Karpas-422 (cell line): ENCODE results near the gene CYLD. TPM values are rescaled to one million over a fixed set of nuclear protein-coding genes. Genes with fewer than 3 reads are reported as not detected.

ENCODE experiments used
- DNase-seq: peaks from one replicate; pipeline ENCODE4 v3.0.0-alpha.2; 2015
- H2AFZ ChIP-seq: fragments of 200-600 bp; sonication (generic); 2 replicates; pipeline ENCODE4 v1.6.1; 2014; ENCODE audit warnings: antibody characterized with exemption, low read length, mixed read lengths
- H3K27ac ChIP-seq: fragments of 200-600 bp; sonication (generic); 2 replicates; pipeline ENCODE4 v1.5.1; 2014; ENCODE audit warnings: mild to moderate bottlenecking, low read length, moderate library complexity
- H3K27me3 ChIP-seq: fragments of 200-600 bp; sonication (generic); 2 replicates; pipeline ENCODE4 v1.6.1; 2014; ENCODE audit warnings: low read length, mixed read lengths
- H3K36me3 ChIP-seq: fragments of 200-600 bp; sonication (generic); 2 replicates; pipeline ENCODE4 v1.6.1; 2014; ENCODE audit warnings: low read length, mixed read lengths; ENCODE audit not compliant: insufficient read depth
- H3K4me1 ChIP-seq: fragments of 200-600 bp; sonication (generic); 2 replicates; pipeline ENCODE4 v1.6.1; 2014; ENCODE audit warnings: mild to moderate bottlenecking, low read length, mixed read lengths
- H3K4me2 ChIP-seq: fragments of 200-600 bp; sonication (generic); 2 replicates; pipeline ENCODE4 v1.6.1; 2014; ENCODE audit warnings: low read length, low read depth, mild to moderate bottlenecking; ENCODE audit not compliant: poor library complexity, severe bottlenecking
- H3K4me3 ChIP-seq: fragments of 200-600 bp; sonication (generic); 2 replicates; pipeline ENCODE4 v1.5.1; 2014; ENCODE audit warnings: mild to moderate bottlenecking, antibody characterized with exemption, low read length, mixed read lengths
- H3K79me2 ChIP-seq: fragments of 200-600 bp; sonication (generic); 2 replicates; pipeline ENCODE4 v1.6.1; 2014; ENCODE audit warnings: mild to moderate bottlenecking, low read length, mixed read lengths
- H3K9ac ChIP-seq: fragments of 200-600 bp; sonication (generic); 2 replicates; pipeline ENCODE4 v1.6.0; 2014; ENCODE audit warnings: low read length
- H3K9me2 ChIP-seq: fragments of 200-600 bp; sonication (generic), shearing (Covaris generic); replicated peaks from 2 replicates; pipeline ENCODE4 v1.6.0; 2014; ENCODE audit warnings: mild to moderate bottlenecking, low read length, moderate library complexity; ENCODE audit not compliant: insufficient read depth
- H3K9me3 ChIP-seq: fragments of 300-700, 200-600 bp; sonication (generic); 2 replicates; pipeline ENCODE4 v1.6.1; 2014; ENCODE audit warnings: low read length, mixed read lengths
- H4K20me1 ChIP-seq: fragments of 200-600 bp; sonication (generic); 2 replicates; pipeline ENCODE4 v1.6.1; 2014; ENCODE audit warnings: mild to moderate bottlenecking, antibody characterized with exemption, low read length, low read depth; ENCODE audit not compliant: insufficient read depth
- total RNA-seq: library from RNA; depleted of rRNA; stranded (reverse); fragments of >200 nt; shearing (Covaris generic); gene quantifications from 2 replicates; pipeline ENCODE4 v1.2.3, GENCODE V29; 2014; ENCODE audit warnings: low replicate concordance

The CYLD gene
- total RNA-seq, 1 experiment from 2014 or later: 44.4 TPM

- Histone ChIP-seq H4K20me1 (no peaks in the 10 kb centered on the region), H3K4me3 (no peak overlapping the region), H3K4me1 (0 out of 2 replicates have a peak, but pooled peaks cover 2% of the 10 kb centered on the region), H3K9ac (no peak overlapping the region), H3K9me2 (no peaks in the 10 kb centered on the region), H3K27ac (no peak overlapping the region), H3K4me2 (no peak overlapping the region), H3K79me2 (no peaks in the 10 kb centered on the region), H3K27me3 (no peaks in the 10 kb centered on the region), H3K36me3 (no peaks in the 10 kb centered on the region), H2AFZ (no peak overlapping the region), H3K9me3 (no peaks in the 10 kb centered on the region)
- DNase-seq: no peak
These were observed 24.4 kb upstream of the CYLD start for GRCh38 chr16:50717494-50717893.

DNA sequence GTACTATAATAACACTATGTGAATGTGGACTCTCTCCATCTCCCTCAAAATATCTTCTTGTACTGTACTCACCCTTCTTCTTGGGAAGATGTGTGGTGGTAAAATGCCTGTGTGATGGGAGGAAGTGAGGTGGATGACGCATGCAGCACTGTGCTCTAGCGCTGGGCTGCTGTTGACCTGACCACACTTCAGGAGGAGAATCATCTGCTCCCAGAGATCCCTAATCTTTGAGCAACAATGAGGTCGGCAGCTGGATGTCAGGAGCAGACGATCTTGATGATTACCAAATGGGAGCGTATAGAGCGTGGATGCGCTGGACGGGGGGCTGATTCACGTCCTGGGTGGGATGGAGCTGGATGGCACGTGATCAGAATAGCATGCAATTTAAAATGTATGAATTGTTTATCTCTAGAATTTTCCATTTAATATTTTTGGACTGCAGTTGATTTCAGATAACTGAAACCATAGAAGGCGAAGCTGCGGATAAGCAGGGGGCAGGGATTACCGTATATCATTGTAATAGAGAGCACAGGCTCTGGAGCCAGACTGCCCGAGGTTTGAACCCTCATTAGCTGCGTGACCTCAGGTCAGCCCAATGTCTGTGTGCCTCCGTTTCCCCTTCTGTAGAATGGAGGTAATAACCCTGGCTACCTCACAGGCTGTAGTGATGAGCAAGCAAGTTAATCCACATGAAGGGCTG is 23.7 kb upstream of the CYLD start:
- no peaks in the 10 kb centered on the region for H4K20me1 ChIP-seq
- H3K9ac ChIP-seq: no peak overlapping the region
- H3K4me2 ChIP-seq: no peak overlapping the region
- no peaks in the 10 kb centered on the region for H3K9me3 ChIP-seq
- no peaks in the 10 kb centered on the region for H3K9me2 ChIP-seq
- H3K36me3 ChIP-seq: no peaks in the 10 kb centered on the region
- H3K27me3 ChIP-seq: no peaks in the 10 kb centered on the region
- no peaks in the 10 kb centered on the region for H3K79me2 ChIP-seq
- no peak overlapping the region for H3K27ac ChIP-seq
- H3K4me1 ChIP-seq: 0 out of 2 replicates have a peak, but pooled peaks cover 2% of the 10 kb centered on the region
- H2AFZ ChIP-seq: no peak overlapping the region
- no peak for DNase-seq
- no peak overlapping the region for H3K4me3 ChIP-seq

- no peaks in the 10 kb centered on the region for H3K36me3 ChIP-seq
- no peak overlapping the region for H3K4me3 ChIP-seq
- 0 out of 2 replicates have a peak, but pooled peaks cover 2% of the 10 kb centered on the region for H3K4me1 ChIP-seq
- 0 out of 2 replicates have a peak, but pooled peaks cover 2% of the 10 kb centered on the region for H3K9me3 ChIP-seq
- no peak overlapping the region for H3K4me2 ChIP-seq
- no peaks in the 10 kb centered on the region for H3K79me2 ChIP-seq
- no peak overlapping the region for H2AFZ ChIP-seq
- H3K27ac ChIP-seq: no peak overlapping the region
- H4K20me1 ChIP-seq: no peaks in the 10 kb centered on the region
- DNase-seq: no peak
- no peaks in the 10 kb centered on the region for H3K27me3 ChIP-seq
- no peaks in the 10 kb centered on the region for H3K9me2 ChIP-seq
- no peak overlapping the region for H3K9ac ChIP-seq
These were observed 23.0 kb upstream of the CYLD start for GRCh38 chr16:50718761-50719400.

DNA sequence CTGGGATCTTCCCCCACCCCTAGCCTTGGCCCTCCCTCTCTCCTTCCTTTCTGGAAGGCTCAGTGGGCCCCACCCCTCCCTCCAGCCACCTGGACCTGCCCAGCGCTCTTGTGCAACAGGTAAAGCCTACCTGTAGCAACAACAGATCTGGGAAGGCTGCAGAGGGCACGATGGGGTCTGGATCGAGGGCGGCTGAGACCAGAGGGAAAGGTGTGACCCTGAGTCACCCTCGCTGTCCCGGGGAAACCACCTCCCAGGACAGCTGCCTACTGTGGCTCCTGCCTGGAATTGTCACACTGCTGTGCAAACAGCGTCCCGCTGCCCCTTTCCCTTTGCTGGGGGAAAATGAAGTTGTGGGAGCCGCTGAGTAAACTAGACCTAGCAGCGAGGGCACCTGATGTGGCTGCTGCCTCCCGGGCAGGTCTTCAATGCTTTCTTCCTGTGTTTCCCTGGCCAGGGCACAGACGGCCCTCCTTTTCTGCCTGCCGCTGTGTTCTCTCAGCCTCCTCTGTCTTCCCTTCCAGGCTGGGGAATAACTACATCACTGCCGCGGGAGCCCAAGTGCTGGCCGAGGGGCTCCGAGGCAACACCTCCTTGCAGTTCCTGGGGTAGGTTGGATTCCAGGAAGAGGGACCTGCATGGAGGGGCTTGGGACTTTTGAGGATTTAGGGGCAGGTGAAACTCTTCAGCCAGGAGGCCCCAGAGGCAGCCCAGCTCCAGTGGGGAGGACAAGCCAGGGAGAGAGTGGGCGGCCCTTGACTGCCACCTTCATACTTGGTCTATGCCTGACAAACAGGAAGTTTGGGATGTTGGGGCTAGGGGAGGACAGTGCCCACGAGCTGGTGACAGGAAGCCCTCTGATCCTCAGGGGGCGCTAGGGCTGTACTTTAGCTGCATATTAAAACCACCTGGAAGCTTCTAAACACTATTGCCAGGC is 22.2 kb upstream of the CYLD start:
- no peak overlapping the region for H3K4me2 ChIP-seq
- no peaks in the 10 kb centered on the region for H3K79me2 ChIP-seq
- H3K9ac ChIP-seq: no peak overlapping the region
- H3K9me2 ChIP-seq: no peaks in the 10 kb centered on the region
- 0 out of 2 replicates have a peak, but pooled peaks cover 2% of the 10 kb centered on the region for H3K4me1 ChIP-seq
- no peak overlapping the region for H2AFZ ChIP-seq
- H3K27ac ChIP-seq: no peak overlapping the region
- DNase-seq: no peak
- H3K4me3 ChIP-seq: no peak overlapping the region
- no peaks in the 10 kb centered on the region for H4K20me1 ChIP-seq
- H3K36me3 ChIP-seq: no peaks in the 10 kb centered on the region
- H3K27me3 ChIP-seq: no peaks in the 10 kb centered on the region
- 0 out of 2 replicates have a peak, but pooled peaks cover 4% of the 10 kb centered on the region for H3K9me3 ChIP-seq

DNA sequence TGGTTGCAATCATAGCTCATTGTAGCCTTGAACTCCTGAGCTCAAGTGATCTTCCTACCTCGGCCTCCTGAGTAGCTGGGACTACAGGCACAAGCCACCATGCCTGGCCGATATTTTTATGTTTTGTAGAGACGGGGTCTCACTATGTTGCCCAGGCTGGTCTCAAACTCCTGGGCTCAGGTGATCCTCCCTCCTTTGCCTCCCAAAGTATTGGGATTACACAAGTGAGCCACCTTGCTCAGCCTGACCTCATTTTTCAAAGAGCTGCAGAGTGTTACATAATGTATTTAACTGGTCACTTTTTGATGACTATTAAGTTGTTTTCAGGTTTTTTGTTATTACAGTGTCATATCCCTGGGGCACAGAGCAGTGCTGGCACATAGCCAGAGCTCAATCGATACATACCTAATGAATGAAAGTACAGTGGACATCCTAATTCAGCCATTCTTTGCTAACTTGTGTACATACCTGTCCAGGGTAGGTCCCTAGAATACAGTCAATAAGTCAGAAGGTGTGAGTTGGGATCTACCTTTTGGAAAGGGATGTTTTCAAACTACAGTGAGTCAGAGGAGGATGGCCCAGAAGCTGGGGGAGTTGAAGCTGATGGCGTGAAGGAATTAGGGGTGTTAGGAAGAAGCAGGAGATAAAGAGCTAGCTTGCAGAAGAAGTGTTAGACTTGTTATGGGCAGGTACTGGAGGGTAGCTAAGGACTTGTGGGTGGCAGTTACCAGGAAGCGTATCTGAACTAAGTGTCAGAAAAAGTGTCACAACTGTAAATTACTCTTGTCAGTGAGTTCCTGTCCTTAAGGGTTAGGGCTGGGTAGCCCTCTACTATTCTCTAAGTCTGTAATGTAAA is 20.1 kb upstream of the CYLD start:
- no peak overlapping the region for H3K4me2 ChIP-seq
- no peaks in the 10 kb centered on the region for H3K36me3 ChIP-seq
- H3K9me3 ChIP-seq: 0 out of 2 replicates have a peak, but pooled peaks cover 4% of the 10 kb centered on the region
- no peaks in the 10 kb centered on the region for H3K27me3 ChIP-seq
- H3K4me1 ChIP-seq: no peaks in the 10 kb centered on the region
- no peaks in the 10 kb centered on the region for H3K79me2 ChIP-seq
- H3K27ac ChIP-seq: no peak overlapping the region
- H3K9me2 ChIP-seq: 0 out of 2 replicates have a peak, but pooled peaks cover 3% of the 10 kb centered on the region
- no peaks in the 10 kb centered on the region for H4K20me1 ChIP-seq
- no peak overlapping the region for H3K9ac ChIP-seq
- H3K4me3 ChIP-seq: no peak overlapping the region
- no peak for DNase-seq
- no peak overlapping the region for H2AFZ ChIP-seq

- H3K4me3 ChIP-seq: no peak overlapping the region
- H3K9me3 ChIP-seq: 0 out of 2 replicates have a peak, but pooled peaks cover 4% of the 10 kb centered on the region
- H4K20me1 ChIP-seq: no peaks in the 10 kb centered on the region
- H3K36me3 ChIP-seq: no peaks in the 10 kb centered on the region
- H3K9ac ChIP-seq: no peak overlapping the region
- H3K79me2 ChIP-seq: no peaks in the 10 kb centered on the region
- H3K9me2 ChIP-seq: 0 out of 2 replicates have a peak, but pooled peaks cover 3% of the 10 kb centered on the region
- no peak overlapping the region for H3K27ac ChIP-seq
- no peak overlapping the region for H3K4me2 ChIP-seq
- H3K27me3 ChIP-seq: no peaks in the 10 kb centered on the region
- no peak overlapping the region for H2AFZ ChIP-seq
- DNase-seq: no peak
- no peaks in the 10 kb centered on the region for H3K4me1 ChIP-seq
These were observed 19.5 kb upstream of the CYLD start for GRCh38 chr16:50722405-50722737.

DNA sequence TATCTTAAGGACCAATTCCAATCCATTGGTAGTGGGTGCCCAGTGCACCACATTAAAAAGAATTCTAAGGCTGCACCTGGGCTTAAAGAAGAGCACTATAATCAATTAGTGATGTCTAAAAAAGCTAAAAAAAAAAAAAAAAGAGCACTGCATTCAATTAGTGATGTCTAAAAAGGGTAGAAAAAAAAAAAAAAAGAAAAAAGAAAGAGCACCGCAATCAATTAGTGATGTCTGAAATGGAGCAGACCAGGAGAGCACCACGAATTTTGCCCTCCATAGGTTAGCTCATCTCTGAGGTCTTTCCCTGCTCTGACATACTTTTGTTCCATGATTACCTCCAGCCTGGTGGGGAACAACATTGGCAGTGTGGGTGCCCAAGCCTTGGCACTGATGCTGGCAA is 18.9 kb upstream of the CYLD start:
- H3K9ac ChIP-seq: no peak overlapping the region
- no peaks in the 10 kb centered on the region for H3K36me3 ChIP-seq
- H3K4me2 ChIP-seq: no peak overlapping the region
- H3K9me2 ChIP-seq: 0 out of 2 replicates have a peak, but pooled peaks cover 3% of the 10 kb centered on the region
- H3K4me3 ChIP-seq: no peak overlapping the region
- no peaks in the 10 kb centered on the region for H3K79me2 ChIP-seq
- H3K9me3 ChIP-seq: 0 out of 2 replicates have a peak, but pooled peaks cover 4% of the 10 kb centered on the region
- no peak overlapping the region for H2AFZ ChIP-seq
- no peak overlapping the region for H3K27ac ChIP-seq
- no peaks in the 10 kb centered on the region for H4K20me1 ChIP-seq
- no peaks in the 10 kb centered on the region for H3K4me1 ChIP-seq
- DNase-seq: no peak
- H3K27me3 ChIP-seq: no peaks in the 10 kb centered on the region
